Lung (tissue), 12 donors: ENCODE data around the gene RFPL1. TPM values are rescaled to one million over a fixed set of nuclear protein-coding genes. Genes with fewer than 3 reads are reported as not detected.

Experiments used
- ATAC-seq: fragments of 200-7000 bp; cut with Tn5 transposase; one replicate; pipeline ENCODE4 v1.9.1; 2020; ENCODE audit warnings: moderate number of reproducible peaks; ENCODE audit not compliant: insufficient read depth, low FRiP score
- DNase-seq, 3 donors: peaks; one replicate each; pipeline ENCODE4 v3.0.0-alpha.2; 2013 to 2017
- H3K27ac ChIP-seq, 2 donors: one replicate each; pipeline ENCODE4 v1.5.1; 2013; ENCODE audit warnings: mild to moderate bottlenecking in 2 of 2, moderate library complexity in 2 of 2, control low read depth in 1 of 2, inconsistent platforms in 1 of 2, low read depth in 1 of 2, low read length in 1 of 2
- H3K27me3 ChIP-seq, 3 donors: one replicate each; pipeline ENCODE4 v1.5.1; 2013; ENCODE audit warnings: low read length in 2 of 3; ENCODE audit not compliant: control insufficient read depth in 3 of 3, insufficient read depth in 3 of 3
- H3K36me3 ChIP-seq, 4 donors: one replicate each; pipeline ENCODE4 v1.5.1; 2013; ENCODE audit warnings: low read length in 4 of 4, mild to moderate bottlenecking in 1 of 4, moderate library complexity in 1 of 4; ENCODE audit not compliant: control insufficient read depth in 4 of 4, insufficient read depth in 4 of 4
- H3K4me1 ChIP-seq, 5 donors: one replicate each; pipeline ENCODE4 v1.5.1; 2013; ENCODE audit warnings: low read length in 5 of 5, mild to moderate bottlenecking in 2 of 5, moderate library complexity in 1 of 5; ENCODE audit not compliant: control insufficient read depth in 5 of 5, insufficient read depth in 5 of 5
- H3K4me3 ChIP-seq: one replicate; pipeline ENCODE4 v1.5.1; 2013; ENCODE audit warnings: mild to moderate bottlenecking, control low read depth, moderate library complexity
- H3K9ac ChIP-seq, 2 donors: one replicate each; pipeline ENCODE4 v1.5.1; 2013; ENCODE audit warnings: low read length in 2 of 2, control low read depth in 1 of 2; ENCODE audit not compliant: insufficient read depth in 1 of 2
- H3K9me3 ChIP-seq, 4 donors: one replicate each; pipeline ENCODE4 v1.5.1; 2013; ENCODE audit warnings: low read length in 3 of 4, mild to moderate bottlenecking in 1 of 4, moderate library complexity in 1 of 4; ENCODE audit not compliant: control insufficient read depth in 4 of 4, insufficient read depth in 3 of 4
- WGBS, 2 donors: extraction: QIAGEN DNeasy Blood & Tissue Kit; methylation state at CpG; one replicate each; pipeline ENCODE4 v1.1.7; 2013; 5-methylcytosine and 5-hydroxymethylcytosine counted together
- polyA plus RNA-seq, 2 donors: library from polyadenylated mRNA; stranded (reverse); fragments of 200-250 nt; gene quantifications; one replicate each; pipeline ENCODE4 v1.2.1, GENCODE V29; 2013
- total RNA-seq, 2 donors: library from RNA; depleted of rRNA in 1 of 2; stranded (reverse); fragments of >200 nt in 1 of 2; gene quantifications; one replicate each; pipeline ENCODE4 v1.2.1, GENCODE V29; 2014 to 2021
- TF ChIP-seq, protein P1 (sequence below): IDR thresholded peaks from 2 replicates; pipeline ENCODE4 v1.5.1; 2012; ENCODE audit warnings: mild to moderate bottlenecking; ENCODE audit errors: control extremely low read depth, extremely low read depth
- donor health status: control.
- donor health status: control.
- donor health status: Bipolar disorder and iron deficiency.
- donor health status: healthy.
- donor health status: DM: yes; HTN: yes; CAD: no.

RFPL1 gene
- total and polyA plus RNA-seq, 4 donors = not detected

DNA sequence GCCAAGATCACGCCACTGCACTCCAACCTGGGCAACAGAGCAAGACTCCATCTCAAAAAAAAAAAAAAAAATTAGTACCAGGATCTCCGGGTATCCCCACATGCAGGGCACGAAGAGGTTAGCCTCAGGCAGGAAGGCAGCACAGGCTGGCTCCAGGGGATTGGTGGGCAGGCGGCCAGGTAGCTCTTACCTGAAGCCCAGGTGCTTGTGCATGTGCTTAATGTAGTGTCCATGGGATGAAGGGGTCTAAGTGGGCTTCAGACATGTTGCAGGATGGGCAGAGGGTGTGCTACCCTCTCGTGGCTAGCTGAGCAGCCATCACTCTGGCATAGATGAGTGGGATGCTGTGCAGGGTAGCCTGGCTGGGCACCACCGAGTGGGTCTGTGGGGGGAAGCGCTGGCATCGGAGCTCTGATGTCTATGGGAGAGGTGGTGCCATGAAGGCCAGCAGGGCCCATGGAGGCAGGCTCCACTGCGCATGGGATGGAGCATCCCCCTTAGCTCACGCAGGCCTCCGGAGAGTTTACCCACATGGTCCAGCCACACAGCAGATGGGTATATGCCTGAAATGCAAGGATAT is 11.0 kb downstream of the RFPL1 start:
- no peak for DNase-seq
- Histone ChIP-seq H3K9ac (no peak overlapping the region), H3K4me3 (no peak overlapping the region), H3K27me3 (no peaks in the 10 kb centered on the region), H3K4me1 (no peaks in the 10 kb centered on the region), H3K27ac (no peak overlapping the region), H3K36me3 (no peaks in the 10 kb centered on the region), H3K9me3 (no peaks in the 10 kb centered on the region)
- TF ChIP-seq, protein P1, sequence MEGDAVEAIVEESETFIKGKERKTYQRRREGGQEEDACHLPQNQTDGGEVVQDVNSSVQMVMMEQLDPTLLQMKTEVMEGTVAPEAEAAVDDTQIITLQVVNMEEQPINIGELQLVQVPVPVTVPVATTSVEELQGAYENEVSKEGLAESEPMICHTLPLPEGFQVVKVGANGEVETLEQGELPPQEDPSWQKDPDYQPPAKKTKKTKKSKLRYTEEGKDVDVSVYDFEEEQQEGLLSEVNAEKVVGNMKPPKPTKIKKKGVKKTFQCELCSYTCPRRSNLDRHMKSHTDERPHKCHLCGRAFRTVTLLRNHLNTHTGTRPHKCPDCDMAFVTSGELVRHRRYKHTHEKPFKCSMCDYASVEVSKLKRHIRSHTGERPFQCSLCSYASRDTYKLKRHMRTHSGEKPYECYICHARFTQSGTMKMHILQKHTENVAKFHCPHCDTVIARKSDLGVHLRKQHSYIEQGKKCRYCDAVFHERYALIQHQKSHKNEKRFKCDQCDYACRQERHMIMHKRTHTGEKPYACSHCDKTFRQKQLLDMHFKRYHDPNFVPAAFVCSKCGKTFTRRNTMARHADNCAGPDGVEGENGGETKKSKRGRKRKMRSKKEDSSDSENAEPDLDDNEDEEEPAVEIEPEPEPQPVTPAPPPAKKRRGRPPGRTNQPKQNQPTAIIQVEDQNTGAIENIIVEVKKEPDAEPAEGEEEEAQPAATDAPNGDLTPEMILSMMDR = no peak
- no peak for ATAC-seq
- 90 to 93% methylated on average over 11 of the region's 11 CpGs for WGBS, 2 donors

DNA sequence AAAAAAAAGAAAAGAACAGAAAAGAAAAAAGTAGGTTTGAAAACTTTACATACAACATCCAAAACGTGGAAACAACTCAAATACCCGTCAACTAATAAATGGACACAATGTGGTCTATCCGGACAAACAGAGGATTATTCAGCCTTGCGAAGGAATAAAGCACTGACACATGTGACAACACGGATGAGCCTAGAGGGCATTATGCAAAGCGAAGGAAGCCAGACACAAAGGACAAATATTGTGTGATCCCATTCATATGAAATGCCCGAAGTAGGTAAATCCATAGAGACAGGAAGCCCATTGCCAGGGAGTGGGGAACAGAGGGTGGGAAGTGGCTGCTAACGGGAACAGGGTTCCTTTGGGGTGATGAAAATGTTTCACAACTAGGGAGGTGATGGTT is 11.8 kb downstream of the RFPL1 start:
- ATAC-seq (no peak), DNase-seq (no peak)
- TF ChIP-seq, protein P1 = no peak
- Histone ChIP-seq H3K27me3 (no peaks in the 10 kb centered on the region), H3K9me3 (no peaks in the 10 kb centered on the region), H3K36me3 (no peaks in the 10 kb centered on the region), H3K4me3 (no peak overlapping the region), H3K9ac (no peak overlapping the region), H3K4me1 (no peaks in the 10 kb centered on the region), H3K27ac (no peak overlapping the region)
- 85 to 88% methylated on average over 8 of the region's 8 CpGs for WGBS, 2 donors

DNA sequence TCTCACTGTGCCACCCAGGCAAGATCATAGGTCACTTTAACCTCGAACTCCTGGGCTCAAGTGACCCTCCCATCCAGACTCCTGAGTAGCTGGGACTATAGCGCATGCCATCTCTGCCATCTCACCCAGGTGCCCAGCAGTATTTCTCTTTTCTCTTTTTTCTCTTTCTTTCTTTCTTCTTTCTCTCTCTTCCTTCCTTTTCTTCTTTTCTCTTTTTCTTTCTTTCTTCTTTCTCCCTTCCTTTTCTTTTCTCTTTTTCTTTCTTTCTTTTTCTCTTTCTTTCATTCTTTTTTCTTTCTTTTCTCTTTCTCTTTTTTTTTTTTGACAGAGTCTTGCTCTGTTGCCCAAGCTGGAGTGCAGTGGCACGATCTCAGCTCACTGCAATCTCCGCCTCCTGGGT is 13.5 kb downstream of the RFPL1 start:
- no peaks in the 10 kb centered on the region for H3K9me3 ChIP-seq
- no peak for DNase-seq
- no peak overlapping the region for H3K27ac ChIP-seq
- no peak overlapping the region for H3K4me3 ChIP-seq
- no peak for ATAC-seq
- H3K4me1 ChIP-seq = no peaks in the 10 kb centered on the region
- no peaks in the 10 kb centered on the region for H3K36me3 ChIP-seq
- no peak overlapping the region for H3K9ac ChIP-seq
- WGBS, 2 donors = 85 to 87% methylated on average over 4 of the region's 4 CpGs
- H3K27me3 ChIP-seq = no peaks in the 10 kb centered on the region
- TF ChIP-seq, protein P1 = no peak

DNA sequence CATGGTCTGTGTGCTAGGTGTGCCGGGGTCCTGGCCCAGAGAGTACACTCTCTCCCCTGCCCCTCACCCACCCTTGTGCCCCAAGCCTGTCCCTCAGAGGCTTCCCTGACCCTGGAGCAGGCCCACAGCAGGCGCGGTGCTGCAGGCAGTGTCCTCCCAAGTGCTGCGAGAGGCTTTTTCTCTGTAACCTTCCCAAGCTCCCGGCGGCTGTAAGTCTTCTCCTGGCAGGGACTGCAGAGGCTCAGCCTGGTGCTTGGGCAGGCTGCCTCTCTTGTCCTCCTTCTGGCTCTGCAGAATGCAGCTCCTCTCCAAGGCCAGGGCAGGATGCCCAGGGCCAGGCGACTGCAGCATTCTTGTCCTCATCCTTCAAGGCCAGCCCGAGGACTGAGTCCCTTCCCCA is 15.9 kb downstream of the RFPL1 start:
- Histone ChIP-seq H3K27me3 (no peaks in the 10 kb centered on the region), H3K4me3 (no peak overlapping the region), H3K27ac (no peak overlapping the region), H3K4me1 (no peaks in the 10 kb centered on the region), H3K36me3 (no peaks in the 10 kb centered on the region), H3K9me3 (no peaks in the 10 kb centered on the region), H3K9ac (no peak overlapping the region)
- WGBS, 2 donors = 79 to 81% methylated on average over 8 of the region's 8 CpGs
- DNase-seq (no peak), ATAC-seq (no peak)
- TF ChIP-seq, protein P1 = no peak
